Uterus (tissue), 2 donors: ENCODE measurements around the gene CHCHD1.

Experiments
- POLR2A ChIP-seq, 2 donors: fragments of 450-650 bp; IDR thresholded peaks; one replicate each; pipeline ENCODE4 v1.6.1; 2016; ENCODE audit warnings: antibody characterized with exemption in 2 of 2, mild to moderate bottlenecking in 1 of 2, moderate library complexity in 1 of 2
- TF ChIP-seq, protein P1 (sequence below), 4 experiments: fragments of 200-600 bp in 2 of 4; fragments of 450-650 bp in 2 of 4; sonication (generic) in 2 of 4; IDR thresholded peaks; one replicate each; pipeline ENCODE4 v1.5.1; 2016 to 2019; ENCODE audit warnings: antibody characterized with exemption in 4 of 4, mild to moderate bottlenecking in 2 of 4, moderate library complexity in 1 of 4

DNA sequence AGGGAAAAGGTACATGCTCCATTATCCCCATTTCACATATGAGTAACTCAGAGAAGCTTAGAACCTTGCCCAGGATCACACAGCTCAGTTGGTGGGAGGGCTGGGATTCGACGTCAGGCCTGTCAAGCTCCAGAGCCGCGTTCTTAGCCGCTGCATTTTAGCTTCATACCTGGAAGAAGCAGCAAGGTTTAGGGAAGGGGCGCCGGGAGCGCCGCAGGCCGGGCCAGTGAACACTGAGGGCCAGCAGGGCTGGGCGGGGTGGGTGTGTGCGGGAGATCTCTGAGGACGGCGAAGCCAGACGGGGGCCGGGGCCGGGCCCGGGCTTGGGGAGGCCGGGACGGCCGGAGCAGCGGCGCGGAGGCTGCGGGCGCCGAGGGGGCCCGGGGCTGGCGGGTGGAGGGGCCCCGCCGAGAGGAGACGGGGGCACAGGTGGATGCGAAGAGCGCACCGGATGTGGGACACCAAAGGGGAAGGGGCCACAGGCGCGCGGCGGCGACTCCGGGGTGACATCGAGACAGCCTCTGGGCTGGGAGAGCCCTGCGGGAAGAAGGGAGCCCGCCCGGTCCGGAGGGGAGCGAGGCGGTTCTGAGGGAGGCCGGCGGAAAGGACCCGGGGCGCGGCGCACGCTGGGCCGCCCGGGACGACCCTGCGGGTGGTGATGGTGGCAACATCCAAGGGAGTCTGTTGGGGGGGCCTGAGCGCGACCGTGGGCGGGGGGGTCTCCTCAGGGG is 29.1 kb downstream of the CHCHD1 start:
- TF ChIP-seq POLR2A (IDR thresholded peaks at IDR 0.05): no peak
- TF ChIP-seq, protein P1, sequence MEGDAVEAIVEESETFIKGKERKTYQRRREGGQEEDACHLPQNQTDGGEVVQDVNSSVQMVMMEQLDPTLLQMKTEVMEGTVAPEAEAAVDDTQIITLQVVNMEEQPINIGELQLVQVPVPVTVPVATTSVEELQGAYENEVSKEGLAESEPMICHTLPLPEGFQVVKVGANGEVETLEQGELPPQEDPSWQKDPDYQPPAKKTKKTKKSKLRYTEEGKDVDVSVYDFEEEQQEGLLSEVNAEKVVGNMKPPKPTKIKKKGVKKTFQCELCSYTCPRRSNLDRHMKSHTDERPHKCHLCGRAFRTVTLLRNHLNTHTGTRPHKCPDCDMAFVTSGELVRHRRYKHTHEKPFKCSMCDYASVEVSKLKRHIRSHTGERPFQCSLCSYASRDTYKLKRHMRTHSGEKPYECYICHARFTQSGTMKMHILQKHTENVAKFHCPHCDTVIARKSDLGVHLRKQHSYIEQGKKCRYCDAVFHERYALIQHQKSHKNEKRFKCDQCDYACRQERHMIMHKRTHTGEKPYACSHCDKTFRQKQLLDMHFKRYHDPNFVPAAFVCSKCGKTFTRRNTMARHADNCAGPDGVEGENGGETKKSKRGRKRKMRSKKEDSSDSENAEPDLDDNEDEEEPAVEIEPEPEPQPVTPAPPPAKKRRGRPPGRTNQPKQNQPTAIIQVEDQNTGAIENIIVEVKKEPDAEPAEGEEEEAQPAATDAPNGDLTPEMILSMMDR (IDR thresholded peaks at IDR 0.05): no peak
